Neural cell (in vitro differentiated cells): ENCODE measurements around the gene PAK2. TPM values are rescaled to one million over a fixed set of nuclear protein-coding genes. Genes with fewer than 3 reads are reported as not detected.

Source experiments
- H2AFZ ChIP-seq: fragments of 200-600, 300-800 bp; sonication (generic), shearing (Covaris generic); 2 replicates; pipeline ENCODE4 v1.6.0; 2014; ENCODE audit warnings: low read depth, mild to moderate bottlenecking, antibody characterized with exemption, low read length, moderate library complexity
- H3F3A ChIP-seq: fragments of 200-600 bp; shearing (Covaris generic); 2 replicates; pipeline ENCODE4 v1.6.1; 2016; ENCODE audit warnings: mild to moderate bottlenecking, moderate library complexity, mixed read lengths, antibody characterized with exemption, low read length; ENCODE audit not compliant: insufficient read depth, poor library complexity, severe bottlenecking
- H3K27ac ChIP-seq: fragments of 200-600, 300-800 bp; sonication (generic), shearing (Covaris generic); 2 replicates; pipeline ENCODE4 v1.5.1; 2014; ENCODE audit warnings: mild to moderate bottlenecking, low read length, moderate library complexity
- H3K27me3 ChIP-seq: fragments of 300-800, 200-600 bp; sonication (generic), shearing (Covaris generic); 2 replicates; pipeline ENCODE4 v1.6.0; 2014; ENCODE audit warnings: mild to moderate bottlenecking, low read depth, low read length, moderate library complexity; ENCODE audit not compliant: insufficient read depth
- H3K36me3 ChIP-seq: fragments of 300-800, 200-600 bp; sonication (generic), shearing (Covaris generic); 2 replicates; pipeline ENCODE4 v1.5.1; 2014; ENCODE audit warnings: mild to moderate bottlenecking, antibody characterized with exemption, low read length, moderate library complexity; ENCODE audit not compliant: insufficient read depth
- H3K4me2 ChIP-seq: fragments of 300-800, 200-600 bp; sonication (generic), shearing (Covaris generic); 2 replicates; pipeline ENCODE4 v1.6.0; 2014; ENCODE audit warnings: mild to moderate bottlenecking, low read length
- H3K4me3 ChIP-seq: fragments of 300-800, 200-600 bp; sonication (generic), shearing (Covaris generic); 2 replicates; pipeline ENCODE4 v1.5.1; 2014; ENCODE audit warnings: mild to moderate bottlenecking, low read length, moderate library complexity
- H3K79me2 ChIP-seq: fragments of 200-600 bp; shearing (Covaris generic); replicated peaks from 2 replicates; pipeline ENCODE4 v1.6.0; 2014; ENCODE audit warnings: mild to moderate bottlenecking, low read length, moderate library complexity; ENCODE audit not compliant: insufficient read depth
- H3K9ac ChIP-seq: fragments of 300-800, 200-600 bp; sonication (generic), shearing (Covaris generic); 2 replicates; pipeline ENCODE4 v1.6.1; 2016; ENCODE audit warnings: mild to moderate bottlenecking, low read length, mixed read lengths
- H3K9me2 ChIP-seq: fragments of 200-600 bp; shearing (Covaris generic); 2 replicates; pipeline ENCODE4 v1.6.1; 2016; ENCODE audit warnings: mild to moderate bottlenecking, low read length, mixed read lengths; ENCODE audit not compliant: insufficient read depth
- H3K9me3 ChIP-seq: fragments of 200-600, 300-800 bp; sonication (generic), shearing (Covaris generic); 2 replicates; pipeline ENCODE4 v1.6.1; 2016; ENCODE audit warnings: mild to moderate bottlenecking, mixed run types, low read length, moderate library complexity, mixed read lengths
- H4K20me1 ChIP-seq: fragments of 200-600 bp; shearing (Covaris generic); 2 replicates; pipeline ENCODE4 v1.6.1; 2016; ENCODE audit warnings: mild to moderate bottlenecking, mixed run types; ENCODE audit not compliant: insufficient read depth
- EP300 ChIP-seq: fragments of 450-650 bp; conservative IDR thresholded peaks from 2 replicates; pipeline ENCODE4 v1.6.1; 2014; ENCODE audit warnings: antibody characterized with exemption, mild to moderate bottlenecking, moderate library complexity; ENCODE audit not compliant: poor library complexity, severe bottlenecking
- EZH2 ChIP-seq: fragments of 200-600, 300-800 bp; shearing (Covaris generic), sonication (generic); IDR thresholded peaks from 2 replicates; pipeline ENCODE4 v1.6.1; 2014; ENCODE audit warnings: antibody characterized with exemption, low read length, borderline replicate concordance, mild to moderate bottlenecking; ENCODE audit not compliant: insufficient read depth, poor library complexity, severe bottlenecking
- MXI1 ChIP-seq: fragments of 450-650 bp; conservative IDR thresholded peaks from 2 replicates; pipeline ENCODE4 v1.6.1; 2014; ENCODE audit warnings: antibody characterized with exemption, mild to moderate bottlenecking; ENCODE audit not compliant: poor library complexity, severe bottlenecking
- POLR2AphosphoS5 ChIP-seq: IDR thresholded peaks from 2 replicates; pipeline ENCODE4 v1.6.1; 2012
- RAD21 ChIP-seq: fragments of 450-650 bp; conservative IDR thresholded peaks from 2 replicates; pipeline ENCODE4 v1.6.1; 2014; ENCODE audit warnings: antibody characterized with exemption, mild to moderate bottlenecking, moderate library complexity
- SMC3 ChIP-seq: fragments of 450-650 bp; conservative IDR thresholded peaks from 2 replicates; pipeline ENCODE4 v1.6.1; 2014; ENCODE audit warnings: antibody characterized with exemption, mild to moderate bottlenecking, moderate library complexity; ENCODE audit not compliant: poor library complexity
- TAF1 ChIP-seq: IDR thresholded peaks from 2 replicates; pipeline ENCODE4 v1.6.1; 2012; ENCODE audit warnings: low read depth
- polyA minus RNA-seq: library from RNA; depleted of rRNA, polyadenylated mRNA; stranded (reverse); fragments of >200 nt; gene quantifications from 2 replicates; pipeline ENCODE4 v1.2.3, GENCODE V29; 2014
- polyA plus RNA-seq: library from polyadenylated mRNA; depleted of rRNA; stranded (reverse); fragments of >200 nt; gene quantifications from 2 replicates; pipeline ENCODE4 v1.2.3, GENCODE V29; 2014
- TF ChIP-seq, protein P1 (sequence below): fragments of 450-650 bp; IDR thresholded peaks from 2 replicates; pipeline ENCODE4 v1.5.1; 2014; ENCODE audit warnings: antibody characterized with exemption, mild to moderate bottlenecking, moderate library complexity; ENCODE audit not compliant: poor library complexity, severe bottlenecking
- TF ChIP-seq, protein P2 (sequence below): IDR thresholded peaks from 2 replicates; pipeline ENCODE4 v1.6.1; 2012; ENCODE audit warnings: borderline replicate concordance

The PAK2 gene
- polyA plus RNA-seq: 37.9 and 40.3 TPM in 2 replicates
- polyA minus RNA-seq: 66.0 and 88.8 TPM in 2 replicates

DNA sequence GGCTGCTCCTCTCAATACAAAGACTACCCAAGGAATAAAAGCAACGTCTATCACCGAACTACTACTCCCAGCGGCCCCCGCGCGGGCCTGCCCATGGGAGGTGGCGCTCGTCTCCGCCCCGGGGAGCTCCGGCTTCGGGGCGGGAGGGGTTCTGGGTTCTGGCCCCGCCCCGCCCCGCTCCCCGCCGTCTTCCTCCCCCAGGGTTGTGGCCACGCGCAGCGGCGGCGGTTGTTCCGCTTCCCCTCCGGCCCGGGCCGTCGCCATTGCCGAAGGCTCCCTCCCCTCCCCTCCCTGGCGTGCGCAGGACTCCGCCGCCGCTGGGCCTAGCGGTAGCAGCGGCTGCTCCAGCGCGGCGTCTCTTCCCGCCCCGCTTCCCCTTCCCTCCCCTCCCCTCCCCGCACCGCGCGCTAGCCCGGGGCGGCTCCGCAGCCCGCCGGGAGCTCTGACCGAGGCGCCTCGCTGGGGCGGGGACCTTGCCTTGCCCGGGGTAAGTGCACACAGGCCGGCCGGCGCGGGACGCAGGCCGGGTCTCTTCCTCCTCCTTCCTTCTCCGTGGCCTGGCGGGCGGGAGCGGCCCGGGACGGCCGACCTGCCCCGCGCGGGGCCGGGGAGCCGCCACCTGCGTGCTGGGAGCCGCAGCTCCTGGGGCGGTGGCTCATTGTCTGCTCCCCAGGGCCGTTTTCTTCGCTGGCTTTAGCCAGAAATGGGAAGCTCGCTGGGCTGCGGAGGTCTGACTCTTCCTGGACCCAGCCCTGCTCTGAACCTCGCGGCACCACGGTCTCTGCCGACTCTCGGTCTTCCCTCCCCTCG is at the start of gene PAK2:
Gene PAK2, plus strand, starts transcription at position 187 of the 810 bp plus-strand sequence. CDS start 42,790 bp downstream, outside the sequence.
- H4K20me1 ChIP-seq: no peaks in the 10 kb centered on the region
- no peaks in the 10 kb centered on the region for H3K27me3 ChIP-seq
- H2AFZ ChIP-seq: peak within 1 kb of the TSS; percentile 34
- no peaks in the 10 kb centered on the region for H3K9me2 ChIP-seq
- H3F3A ChIP-seq: peaks cover 3% of the 10 kb centered on the region
- peak within 1 kb of the TSS; percentile 73 for H3K4me2 ChIP-seq
- H3K27ac ChIP-seq: peak within 1 kb of the TSS; percentile 84
- peak; percentile 43 for TF ChIP-seq SMC3
- no peak for TF ChIP-seq EP300
- TF ChIP-seq MXI1: peak; percentile 27
- TF ChIP-seq POLR2AphosphoS5: peak; percentile 67
- H3K79me2 ChIP-seq: peaks cover 42% of the 10 kb centered on the region
- peak within 1 kb of the TSS; percentile 74 for H3K4me3 ChIP-seq
- peak within 1 kb of the TSS; percentile 90 for H3K9ac ChIP-seq
- H3K36me3 ChIP-seq: no peaks in the 10 kb centered on the region
- H3K9me3 ChIP-seq: no peaks in the 10 kb centered on the region

DNA sequence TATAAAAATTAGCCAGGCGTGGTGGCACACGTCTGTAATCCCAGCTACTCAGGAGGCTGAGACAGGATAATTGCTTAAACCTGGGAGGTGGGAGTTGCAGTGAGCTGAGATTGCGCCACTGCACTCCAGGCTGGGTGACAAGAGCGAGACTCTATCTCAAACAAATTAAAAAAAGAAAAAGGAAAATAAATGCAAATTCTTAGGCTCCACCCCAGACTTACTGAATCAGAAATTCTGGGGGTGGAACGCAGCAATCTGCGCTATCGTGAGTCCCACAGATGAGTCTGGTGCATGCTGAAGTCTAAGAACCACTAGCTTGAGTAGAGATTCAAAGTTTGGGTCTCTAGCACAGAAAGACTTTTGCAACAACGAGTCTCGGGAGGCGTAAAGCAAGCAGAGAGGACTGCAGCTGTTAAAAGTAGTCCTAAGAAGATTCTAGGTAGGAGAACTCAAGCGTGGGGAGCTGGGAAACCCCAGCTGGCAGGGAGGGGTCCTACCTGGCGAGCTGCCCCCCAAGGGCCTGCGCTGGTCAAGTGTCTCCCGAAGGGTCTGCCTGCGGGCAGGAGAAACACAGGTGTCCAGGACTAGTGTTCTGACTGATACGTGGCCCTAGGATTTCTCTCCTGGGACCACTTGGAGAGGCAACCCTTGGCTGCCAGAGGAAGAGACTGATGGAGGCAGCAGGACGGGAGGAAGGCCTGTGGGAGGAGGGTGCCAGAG is 49.6 kb upstream of the PAK2 start:
- Histone ChIP-seq H4K20me1 (no peaks in the 10 kb centered on the region), H3K9ac (no peak overlapping the region), H3K4me3 (no peak overlapping the region), H3F3A (no peaks in the 10 kb centered on the region), H3K9me2 (no peaks in the 10 kb centered on the region), H3K27ac (no peak overlapping the region), H3K9me3 (no peaks in the 10 kb centered on the region), H2AFZ (no peak overlapping the region), H3K79me2 (no peaks in the 10 kb centered on the region), H3K4me2 (no peak overlapping the region), H3K36me3 (no peaks in the 10 kb centered on the region), H3K27me3 (no peaks in the 10 kb centered on the region)
- TF ChIP-seq RAD21 (no peak), EZH2 (no peak), EP300 (no peak), POLR2AphosphoS5 (no peak), TAF1 (no peak), SMC3 (no peak), MXI1 (no peak)
- TF ChIP-seq, protein P1, sequence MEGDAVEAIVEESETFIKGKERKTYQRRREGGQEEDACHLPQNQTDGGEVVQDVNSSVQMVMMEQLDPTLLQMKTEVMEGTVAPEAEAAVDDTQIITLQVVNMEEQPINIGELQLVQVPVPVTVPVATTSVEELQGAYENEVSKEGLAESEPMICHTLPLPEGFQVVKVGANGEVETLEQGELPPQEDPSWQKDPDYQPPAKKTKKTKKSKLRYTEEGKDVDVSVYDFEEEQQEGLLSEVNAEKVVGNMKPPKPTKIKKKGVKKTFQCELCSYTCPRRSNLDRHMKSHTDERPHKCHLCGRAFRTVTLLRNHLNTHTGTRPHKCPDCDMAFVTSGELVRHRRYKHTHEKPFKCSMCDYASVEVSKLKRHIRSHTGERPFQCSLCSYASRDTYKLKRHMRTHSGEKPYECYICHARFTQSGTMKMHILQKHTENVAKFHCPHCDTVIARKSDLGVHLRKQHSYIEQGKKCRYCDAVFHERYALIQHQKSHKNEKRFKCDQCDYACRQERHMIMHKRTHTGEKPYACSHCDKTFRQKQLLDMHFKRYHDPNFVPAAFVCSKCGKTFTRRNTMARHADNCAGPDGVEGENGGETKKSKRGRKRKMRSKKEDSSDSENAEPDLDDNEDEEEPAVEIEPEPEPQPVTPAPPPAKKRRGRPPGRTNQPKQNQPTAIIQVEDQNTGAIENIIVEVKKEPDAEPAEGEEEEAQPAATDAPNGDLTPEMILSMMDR: no peak
- TF ChIP-seq, protein P2, sequence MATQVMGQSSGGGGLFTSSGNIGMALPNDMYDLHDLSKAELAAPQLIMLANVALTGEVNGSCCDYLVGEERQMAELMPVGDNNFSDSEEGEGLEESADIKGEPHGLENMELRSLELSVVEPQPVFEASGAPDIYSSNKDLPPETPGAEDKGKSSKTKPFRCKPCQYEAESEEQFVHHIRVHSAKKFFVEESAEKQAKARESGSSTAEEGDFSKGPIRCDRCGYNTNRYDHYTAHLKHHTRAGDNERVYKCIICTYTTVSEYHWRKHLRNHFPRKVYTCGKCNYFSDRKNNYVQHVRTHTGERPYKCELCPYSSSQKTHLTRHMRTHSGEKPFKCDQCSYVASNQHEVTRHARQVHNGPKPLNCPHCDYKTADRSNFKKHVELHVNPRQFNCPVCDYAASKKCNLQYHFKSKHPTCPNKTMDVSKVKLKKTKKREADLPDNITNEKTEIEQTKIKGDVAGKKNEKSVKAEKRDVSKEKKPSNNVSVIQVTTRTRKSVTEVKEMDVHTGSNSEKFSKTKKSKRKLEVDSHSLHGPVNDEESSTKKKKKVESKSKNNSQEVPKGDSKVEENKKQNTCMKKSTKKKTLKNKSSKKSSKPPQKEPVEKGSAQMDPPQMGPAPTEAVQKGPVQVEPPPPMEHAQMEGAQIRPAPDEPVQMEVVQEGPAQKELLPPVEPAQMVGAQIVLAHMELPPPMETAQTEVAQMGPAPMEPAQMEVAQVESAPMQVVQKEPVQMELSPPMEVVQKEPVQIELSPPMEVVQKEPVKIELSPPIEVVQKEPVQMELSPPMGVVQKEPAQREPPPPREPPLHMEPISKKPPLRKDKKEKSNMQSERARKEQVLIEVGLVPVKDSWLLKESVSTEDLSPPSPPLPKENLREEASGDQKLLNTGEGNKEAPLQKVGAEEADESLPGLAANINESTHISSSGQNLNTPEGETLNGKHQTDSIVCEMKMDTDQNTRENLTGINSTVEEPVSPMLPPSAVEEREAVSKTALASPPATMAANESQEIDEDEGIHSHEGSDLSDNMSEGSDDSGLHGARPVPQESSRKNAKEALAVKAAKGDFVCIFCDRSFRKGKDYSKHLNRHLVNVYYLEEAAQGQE: no peak
